Transverse colon (tissue), 4 donors: ENCODE measurements around the gene GATAD1.

ENCODE experiments used
- CTCF ChIP-seq, 5 experiments: fragments of 200-600 bp in 3 of 5; fragments of 450-650 bp in 2 of 5; sonication (generic) in 3 of 5; IDR thresholded peaks; 1 replicate in 2 of 5; 2 replicates in 3 of 5; pipeline ENCODE4 v1.5.1; 2016 to 2017; ENCODE audit warnings: antibody characterized with exemption in 5 of 5, inconsistent platforms in 3 of 5, mild to moderate bottlenecking in 2 of 5, moderate library complexity in 1 of 5
- EP300 ChIP-seq: sonication (generic); formaldehyde crosslinking; IDR thresholded peaks from one replicate; pipeline ENCODE4 v1.6.1; 2017; ENCODE audit warnings: antibody characterized with exemption, low read depth
- POLR2A ChIP-seq: fragments of 450-650 bp; IDR thresholded peaks from one replicate; pipeline ENCODE4 v1.6.1; 2016; ENCODE audit warnings: antibody characterized with exemption, mild to moderate bottlenecking, moderate library complexity
- POLR2AphosphoS5 ChIP-seq, 3 donors: sonication (generic); formaldehyde crosslinking; IDR thresholded peaks; one replicate each; pipeline ENCODE4 v1.6.1; 2016; ENCODE audit warnings: antibody characterized with exemption in 3 of 3

GRCh38 chr7:92460510-92460909 is 13.2 kb downstream of the GATAD1 start:
- no peak for TF ChIP-seq CTCF (IDR thresholded peaks at IDR 0.05)
- no peak for TF ChIP-seq POLR2A
- no peak for TF ChIP-seq POLR2AphosphoS5 (IDR thresholded peaks at IDR 0.05)
- no peak for TF ChIP-seq EP300
